Stimulated activated CD4-positive, alpha-beta T cell treated with anti-CD3 and anti-CD28 coated beads, TNF-alpha, amount 100 ng/mL, for 1 hour (primary cell): ENCODE results near the gene RASA3.
"Not testable (repeated sequence)": the region's sequence is repeated elsewhere in the genome, so short reads cannot be mapped to it uniquely, and the experiment has no call there.

Experiments used
- DNase-seq, 3 donors: peaks; one replicate each; pipeline ENCODE4 v3.0.0-alpha.2; 2020; ENCODE audit warnings: low read depth in 3 of 3, low spot score in 1 of 3

The RASA3 gene

GRCh38 chr13:114143806-114144605 is 11.6 kb upstream of the RASA3 start:
- DNase-seq, result no peak

GRCh38 chr13:114142640-114143490 is 10.4 kb upstream of the RASA3 start:
- peak in 2 of 3 donors; percentile 54 for DNase-seq

GRCh38 chr13:114142137-114142550 is 9.7 kb upstream of the RASA3 start:
- DNase-seq, result no peak

GRCh38 chr13:114141261-114141996 is 9.0 kb upstream of the RASA3 start:
- no peak for DNase-seq

- DNase-seq, result no peak
Observed at GRCh38 chr13:114140906-114141250, 8.5 kb upstream of the RASA3 start.

GRCh38 chr13:114140131-114140905 is 7.9 kb upstream of the RASA3 start:
- DNase-seq, result no peak

- DNase-seq, result no peak
Observed at GRCh38 chr13:114136576-114136975, 4.2 kb upstream of the RASA3 start.

- no peak for DNase-seq
Observed at GRCh38 chr13:114135731-114136171, 3.3 kb upstream of the RASA3 start.

GRCh38 chr13:114134944-114135610 is 2.7 kb upstream of the RASA3 start:
- no peak for DNase-seq

- no peak for DNase-seq
Observed at GRCh38 chr13:114134111-114134943, 1.9 kb upstream of the RASA3 start.

GRCh38 chr13:114133552-114133951 is 1.1 kb upstream of the RASA3 start:
- DNase-seq, result not testable (repeated sequence)

- not testable (repeated sequence) for DNase-seq
Observed at GRCh38 chr13:114133126-114133525, 703 bp upstream of the RASA3 start.

GRCh38 chr13:114131583-114132418 is 622 bp downstream of the RASA3 start:
- no peak for DNase-seq

GRCh38 chr13:114130837-114131582 is 1.4 kb downstream of the RASA3 start:
- DNase-seq, result peak in 1 of 3 donors; percentile 35

- DNase-seq, result no peak
Observed at GRCh38 chr13:114130131-114130836, 2.1 kb downstream of the RASA3 start.

- no peak for DNase-seq
Observed at GRCh38 chr13:114129649-114130062, 2.8 kb downstream of the RASA3 start.
